Left ventricle myocardium inferior (tissue), 1 donor: ENCODE measurements around the gene GCGR. TPM values are rescaled to one million over a fixed set of nuclear protein-coding genes. Genes with fewer than 3 reads are reported as not detected.

ENCODE experiments used
- DNase-seq: peaks from one replicate; pipeline ENCODE4 v3.0.0-alpha.2; 2020
- H3K27ac ChIP-seq: fragments of 200-600 bp; replicated peaks from 2 replicates; pipeline ENCODE4 v1.8.0; 2021
- H3K27me3 ChIP-seq: fragments of 200-600 bp; 2 replicates; pipeline ENCODE4 v1.8.0; 2021; ENCODE audit warnings: low read depth
- H3K36me3 ChIP-seq: fragments of 200-600 bp; 2 replicates; pipeline ENCODE4 v1.8.0; 2021
- H3K4me1 ChIP-seq: fragments of 200-600 bp; 2 replicates; pipeline ENCODE4 v1.8.0; 2021
- H3K4me3 ChIP-seq: fragments of 200-600 bp; 2 replicates; pipeline ENCODE4 v1.8.0; 2021; ENCODE audit warnings: mild to moderate bottlenecking, moderate library complexity
- H3K9me3 ChIP-seq: fragments of 200-600 bp; replicated peaks from 2 replicates; pipeline ENCODE4 v1.8.0; 2021
- intact Hi-C: fragments of 100-400 bp; cut with micrococcal nuclease; formaldehyde crosslinking; loops from one replicate; pipeline ENCODE4 v1.11.0; 2022
- total RNA-seq: library from RNA; stranded (reverse); fragmentation: NEBNext Ultra II Directional; extraction: Animal tissue kit (Norgen Biotek cat#: 25700); gene quantifications from one replicate; pipeline ENCODE4 v1.2.1, GENCODE V29; 2021
- TF ChIP-seq, protein P1 (sequence below): fragments of 200-600 bp; IDR thresholded peaks from 2 replicates; pipeline ENCODE4 v1.8.0; 2021; ENCODE audit warnings: antibody characterized with exemption, mild to moderate bottlenecking, borderline replicate concordance
- donor health status: DM: no; HTN: yes; CAD: no; lungs with severe emphysema.

GCGR gene
- total RNA-seq, 1 donor from 2014 or later = not detected

DNA sequence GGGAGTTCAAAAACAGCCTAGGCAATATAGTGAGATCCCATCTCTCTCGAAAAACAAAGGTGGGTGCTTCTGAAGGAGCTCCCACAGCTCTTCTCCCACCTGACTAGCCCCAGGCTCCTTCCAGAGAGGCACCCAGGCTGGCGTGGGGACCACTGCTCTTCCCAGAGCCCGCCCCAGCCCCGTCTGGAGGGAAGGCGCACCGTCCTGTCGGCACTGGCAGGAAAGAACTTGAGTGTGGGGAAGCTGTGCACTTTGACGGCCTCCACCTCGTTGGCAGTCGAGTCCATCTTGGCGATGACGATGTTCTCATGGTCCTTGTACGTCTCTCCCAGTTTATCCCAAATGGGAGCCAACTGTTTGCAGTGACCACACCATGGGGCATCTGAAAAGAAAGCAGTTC is 41.4 kb downstream of the GCGR start:
- intact Hi-C loops = no loop called here
- Histone ChIP-seq H3K4me1 (peaks cover 19% of the 10 kb centered on the region), H3K9me3 (no peaks in the 10 kb centered on the region), H3K27ac (no peak overlapping the region), H3K4me3 (no peak overlapping the region), H3K27me3 (no peaks in the 10 kb centered on the region), H3K36me3 (peaks cover 79% of the 10 kb centered on the region)
- TF ChIP-seq, protein P1, sequence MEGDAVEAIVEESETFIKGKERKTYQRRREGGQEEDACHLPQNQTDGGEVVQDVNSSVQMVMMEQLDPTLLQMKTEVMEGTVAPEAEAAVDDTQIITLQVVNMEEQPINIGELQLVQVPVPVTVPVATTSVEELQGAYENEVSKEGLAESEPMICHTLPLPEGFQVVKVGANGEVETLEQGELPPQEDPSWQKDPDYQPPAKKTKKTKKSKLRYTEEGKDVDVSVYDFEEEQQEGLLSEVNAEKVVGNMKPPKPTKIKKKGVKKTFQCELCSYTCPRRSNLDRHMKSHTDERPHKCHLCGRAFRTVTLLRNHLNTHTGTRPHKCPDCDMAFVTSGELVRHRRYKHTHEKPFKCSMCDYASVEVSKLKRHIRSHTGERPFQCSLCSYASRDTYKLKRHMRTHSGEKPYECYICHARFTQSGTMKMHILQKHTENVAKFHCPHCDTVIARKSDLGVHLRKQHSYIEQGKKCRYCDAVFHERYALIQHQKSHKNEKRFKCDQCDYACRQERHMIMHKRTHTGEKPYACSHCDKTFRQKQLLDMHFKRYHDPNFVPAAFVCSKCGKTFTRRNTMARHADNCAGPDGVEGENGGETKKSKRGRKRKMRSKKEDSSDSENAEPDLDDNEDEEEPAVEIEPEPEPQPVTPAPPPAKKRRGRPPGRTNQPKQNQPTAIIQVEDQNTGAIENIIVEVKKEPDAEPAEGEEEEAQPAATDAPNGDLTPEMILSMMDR = no peak
- DNase-seq = no peak

- Histone ChIP-seq H3K27me3 (no peaks in the 10 kb centered on the region), H3K4me3 (no peak overlapping the region), H3K27ac (no peak overlapping the region), H3K36me3 (peaks cover 84% of the 10 kb centered on the region), H3K9me3 (no peaks in the 10 kb centered on the region), H3K4me1 (peaks cover 11% of the 10 kb centered on the region)
- no peak for DNase-seq
- intact Hi-C loops = no loop called here
- TF ChIP-seq, protein P1 = no peak
Measured at GRCh38 chr17:81845881-81846742, 42.2 kb downstream of the GCGR start.

DNA sequence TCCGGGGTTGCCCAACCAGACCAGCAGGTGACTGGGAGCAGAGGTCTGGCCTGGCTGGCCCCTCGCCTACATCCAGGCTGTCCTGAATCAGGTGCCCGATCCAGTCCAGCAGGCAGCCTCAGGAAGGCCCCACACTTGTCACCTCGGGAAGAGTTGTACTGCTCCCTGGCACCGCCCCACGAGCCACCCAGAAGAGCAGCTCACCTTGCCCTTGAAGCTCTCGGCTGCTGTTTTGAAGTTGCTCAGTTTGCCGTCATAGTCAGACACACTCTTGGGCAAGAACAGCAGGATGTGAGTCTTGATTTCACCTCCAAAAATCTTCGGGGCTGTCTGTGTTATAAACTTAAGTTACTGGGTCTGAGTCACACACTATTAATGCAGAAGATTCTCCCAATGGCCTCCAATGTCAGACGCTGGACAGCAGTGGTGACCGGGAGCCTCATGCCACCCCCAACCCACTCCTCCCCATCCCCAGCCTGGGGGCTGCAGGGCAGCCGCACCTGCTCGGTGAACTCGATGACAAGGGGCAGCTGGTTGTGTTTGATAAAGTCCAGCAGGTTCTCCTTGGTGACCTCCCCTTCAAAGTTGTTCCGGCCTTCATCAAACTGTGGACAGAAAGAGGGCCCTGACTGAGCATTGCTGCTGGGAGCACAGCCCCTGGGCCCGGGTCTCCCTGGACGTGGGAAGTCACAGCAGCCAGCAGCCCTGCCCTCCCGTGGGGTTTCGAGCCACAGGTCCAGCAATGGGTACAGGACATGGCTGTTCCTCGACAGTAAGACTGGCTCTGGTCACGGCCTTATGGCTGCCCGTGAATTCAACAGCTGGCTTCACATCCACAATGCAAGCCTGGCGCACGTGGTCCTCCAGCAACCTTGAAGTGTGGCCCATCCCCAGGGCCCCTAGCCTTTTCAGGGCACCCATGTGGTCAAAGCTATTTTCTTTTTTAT is 43.1 kb downstream of the GCGR start:
- intact Hi-C loops = no loop called here
- Histone ChIP-seq H3K27ac (no peak overlapping the region), H3K4me3 (no peak overlapping the region), H3K9me3 (no peaks in the 10 kb centered on the region), H3K4me1 (peaks cover 2% of the 10 kb centered on the region), H3K36me3 (peaks cover 93% of the 10 kb centered on the region), H3K27me3 (no peaks in the 10 kb centered on the region)
- TF ChIP-seq, protein P1 = no peak
- no peak for DNase-seq

DNA sequence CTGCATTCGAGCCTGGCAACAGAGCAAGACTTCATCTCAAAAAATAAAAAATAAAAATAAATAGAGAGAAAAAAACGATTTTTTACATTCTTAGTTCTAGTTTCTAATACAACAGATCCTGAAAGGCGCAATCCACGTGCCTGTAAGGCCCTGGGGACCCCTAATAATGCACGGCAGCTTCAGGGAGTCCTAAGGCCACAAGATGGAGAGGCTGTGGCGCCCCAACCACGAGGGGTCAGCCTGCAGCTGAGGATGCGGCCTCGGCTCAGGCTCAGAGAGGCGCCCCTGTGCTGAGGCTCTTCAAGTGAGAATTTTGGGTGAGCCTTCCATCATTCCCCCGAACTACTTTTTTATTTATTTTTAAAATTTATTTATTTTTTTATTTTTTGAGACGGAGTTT is 45.5 kb downstream of the GCGR start:
- Histone ChIP-seq H3K4me1 (peaks cover 2% of the 10 kb centered on the region), H3K36me3 (peaks cover 98% of the 10 kb centered on the region), H3K9me3 (no peaks in the 10 kb centered on the region), H3K27me3 (no peaks in the 10 kb centered on the region), H3K27ac (no peak overlapping the region), H3K4me3 (no peak overlapping the region)
- intact Hi-C loops = no loop called here
- TF ChIP-seq, protein P1 = no peak
- no peak for DNase-seq

DNA sequence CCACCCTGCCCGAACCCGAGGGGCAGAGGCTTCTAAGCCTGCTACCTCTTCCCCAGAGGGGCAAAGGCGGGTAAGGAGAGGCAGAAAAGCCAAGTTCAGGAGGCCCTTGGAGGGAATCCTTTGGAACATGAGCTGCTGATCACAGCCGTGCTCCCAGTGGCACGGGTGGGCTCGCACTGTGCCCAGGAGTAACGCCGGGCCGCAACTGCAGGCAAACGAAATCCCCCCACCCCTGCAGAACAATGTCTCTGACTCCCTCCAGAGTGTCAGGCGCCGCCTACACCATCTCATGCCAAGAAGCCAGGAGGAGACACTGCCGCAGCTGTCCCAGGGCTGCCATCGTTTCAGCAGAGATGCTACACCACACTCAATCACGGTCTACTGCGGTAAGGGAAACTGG is 47.5 kb downstream of the GCGR start:
- peaks cover 90% of the 10 kb centered on the region for H3K36me3 ChIP-seq
- intact Hi-C loops = no loop called here
- H3K27me3 ChIP-seq = no peaks in the 10 kb centered on the region
- H3K4me1 ChIP-seq = peaks cover 20% of the 10 kb centered on the region
- no peak overlapping the region for H3K27ac ChIP-seq
- H3K4me3 ChIP-seq = no peak overlapping the region
- TF ChIP-seq, protein P1 = no peak
- no peak for DNase-seq
- H3K9me3 ChIP-seq = no peaks in the 10 kb centered on the region
